Keratinocyte (primary cell): ENCODE results near the gene RDX.

Source experiments
- EZH2 ChIP-seq: IDR thresholded peaks from one replicate; pipeline ENCODE4 v1.6.1; 2012; ENCODE audit warnings: inconsistent platforms, mild to moderate bottlenecking, low read length, moderate library complexity
- TF ChIP-seq, protein P1 (sequence below), 3 experiments: IDR thresholded peaks in 1 of 3; conservative IDR thresholded peaks in 1 of 3; optimal IDR thresholded peaks in 1 of 3; 2 replicates in 2 of 3; 3 replicates in 1 of 3; pipeline versions ENCODE3 to v1.5.1; 2011; ENCODE audit warnings: low read length in 3 of 3, mild to moderate bottlenecking in 3 of 3, moderate library complexity in 2 of 3, control low read depth in 1 of 3, inconsistent platforms in 1 of 3; ENCODE audit not compliant: insufficient read depth in 2 of 3; ENCODE audit errors: extremely low read depth in 1 of 3

DNA sequence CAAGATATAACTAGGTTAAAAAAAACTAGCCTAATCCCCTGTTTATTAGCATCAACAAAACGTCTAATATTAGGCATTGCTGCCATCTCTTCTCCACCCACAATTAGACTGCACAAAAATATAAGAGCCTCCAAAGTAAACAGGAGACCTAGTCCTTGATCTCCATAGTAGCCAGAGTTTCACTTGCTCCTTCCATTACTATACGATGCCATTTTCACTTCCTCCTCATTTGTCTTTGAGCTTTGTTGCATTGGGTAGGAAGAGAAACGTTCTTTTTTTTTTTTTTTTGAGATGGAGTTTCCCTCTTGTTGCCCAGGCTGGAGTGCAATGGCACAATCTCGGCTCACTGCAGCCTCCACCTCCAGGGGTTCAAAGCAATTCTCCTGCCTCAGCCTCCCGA is 42.3 kb upstream of the RDX start:
- TF ChIP-seq, protein P1, sequence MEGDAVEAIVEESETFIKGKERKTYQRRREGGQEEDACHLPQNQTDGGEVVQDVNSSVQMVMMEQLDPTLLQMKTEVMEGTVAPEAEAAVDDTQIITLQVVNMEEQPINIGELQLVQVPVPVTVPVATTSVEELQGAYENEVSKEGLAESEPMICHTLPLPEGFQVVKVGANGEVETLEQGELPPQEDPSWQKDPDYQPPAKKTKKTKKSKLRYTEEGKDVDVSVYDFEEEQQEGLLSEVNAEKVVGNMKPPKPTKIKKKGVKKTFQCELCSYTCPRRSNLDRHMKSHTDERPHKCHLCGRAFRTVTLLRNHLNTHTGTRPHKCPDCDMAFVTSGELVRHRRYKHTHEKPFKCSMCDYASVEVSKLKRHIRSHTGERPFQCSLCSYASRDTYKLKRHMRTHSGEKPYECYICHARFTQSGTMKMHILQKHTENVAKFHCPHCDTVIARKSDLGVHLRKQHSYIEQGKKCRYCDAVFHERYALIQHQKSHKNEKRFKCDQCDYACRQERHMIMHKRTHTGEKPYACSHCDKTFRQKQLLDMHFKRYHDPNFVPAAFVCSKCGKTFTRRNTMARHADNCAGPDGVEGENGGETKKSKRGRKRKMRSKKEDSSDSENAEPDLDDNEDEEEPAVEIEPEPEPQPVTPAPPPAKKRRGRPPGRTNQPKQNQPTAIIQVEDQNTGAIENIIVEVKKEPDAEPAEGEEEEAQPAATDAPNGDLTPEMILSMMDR (optimal IDR thresholded peaks at IDR 0.05 in 1 of 3, IDR thresholded peaks at IDR 0.05 in 1 of 3, conservative IDR thresholded peaks at IDR 0.05 in 1 of 3; ENCODE audit: extremely low read depth in 1 of 3, insufficient read depth in 2 of 3, low read length in 3 of 3): no peak
- TF ChIP-seq EZH2: no peak
